ENCODE results near the gene GNG12.

DNA sequence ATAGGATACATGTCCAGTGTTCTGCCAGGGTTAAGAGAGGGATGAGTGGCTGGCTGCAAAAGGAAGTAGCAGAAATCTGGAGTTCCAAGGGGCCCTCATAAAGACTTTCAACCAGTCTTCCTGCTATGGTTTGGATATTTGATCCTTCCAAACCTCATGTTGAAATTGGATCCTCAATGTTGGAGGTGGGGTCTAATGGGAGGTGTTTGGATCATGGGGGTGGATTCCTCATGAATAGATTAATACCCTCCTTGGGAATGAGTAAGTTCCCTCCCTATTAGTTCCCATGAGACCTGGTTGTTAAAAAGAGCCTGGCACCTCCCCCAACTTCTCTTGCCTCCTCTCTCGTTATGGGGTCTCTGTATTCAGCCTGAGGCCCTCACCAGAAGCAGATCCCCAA lies 10.1 kb upstream of the GNG12 start:
- TF ChIP-seq, protein P1, sequence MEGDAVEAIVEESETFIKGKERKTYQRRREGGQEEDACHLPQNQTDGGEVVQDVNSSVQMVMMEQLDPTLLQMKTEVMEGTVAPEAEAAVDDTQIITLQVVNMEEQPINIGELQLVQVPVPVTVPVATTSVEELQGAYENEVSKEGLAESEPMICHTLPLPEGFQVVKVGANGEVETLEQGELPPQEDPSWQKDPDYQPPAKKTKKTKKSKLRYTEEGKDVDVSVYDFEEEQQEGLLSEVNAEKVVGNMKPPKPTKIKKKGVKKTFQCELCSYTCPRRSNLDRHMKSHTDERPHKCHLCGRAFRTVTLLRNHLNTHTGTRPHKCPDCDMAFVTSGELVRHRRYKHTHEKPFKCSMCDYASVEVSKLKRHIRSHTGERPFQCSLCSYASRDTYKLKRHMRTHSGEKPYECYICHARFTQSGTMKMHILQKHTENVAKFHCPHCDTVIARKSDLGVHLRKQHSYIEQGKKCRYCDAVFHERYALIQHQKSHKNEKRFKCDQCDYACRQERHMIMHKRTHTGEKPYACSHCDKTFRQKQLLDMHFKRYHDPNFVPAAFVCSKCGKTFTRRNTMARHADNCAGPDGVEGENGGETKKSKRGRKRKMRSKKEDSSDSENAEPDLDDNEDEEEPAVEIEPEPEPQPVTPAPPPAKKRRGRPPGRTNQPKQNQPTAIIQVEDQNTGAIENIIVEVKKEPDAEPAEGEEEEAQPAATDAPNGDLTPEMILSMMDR (IDR thresholded peaks at IDR 0.05; ENCODE audit: insufficient read depth, low read length, poor library complexity, severe bottlenecking) = no peak
- TF ChIP-seq EZH2phosphoT487 (conservative IDR thresholded peaks at IDR 0.05; ENCODE audit: low read length) = no peak

Data from SU-DHL-6 (cell line).